IMR-90 (cell line): ENCODE data around the gene SCFD2.

ENCODE experiments used
- MAZ ChIP-seq: IDR thresholded peaks from 2 replicates; pipeline ENCODE4 v1.6.1; 2012; ENCODE audit warnings: low read depth, mild to moderate bottlenecking, low read length, improper control_type of control experiment, moderate library complexity, borderline replicate concordance
- POLR2A ChIP-seq: IDR thresholded peaks from 2 replicates; pipeline ENCODE4 v1.6.1; 2012; ENCODE audit warnings: mild to moderate bottlenecking, low read depth, low read length
- RAD21 ChIP-seq: IDR thresholded peaks from 2 replicates; pipeline ENCODE4 v1.6.1; 2012; ENCODE audit warnings: low read length, improper control_type of control experiment
- RFX5 ChIP-seq: IDR thresholded peaks from 2 replicates; pipeline ENCODE4 v1.8.0; 2012; ENCODE audit warnings: low read depth, mild to moderate bottlenecking, low read length, moderate library complexity
- SMC3 ChIP-seq: fragments of 150-350 bp; IDR thresholded peaks from 2 replicates; pipeline ENCODE4 v1.6.1; 2016; ENCODE audit warnings: low read depth, mild to moderate bottlenecking, antibody characterized with exemption, low read length, moderate library complexity
- TF ChIP-seq, protein P1 (sequence below): conservative IDR thresholded peaks from 2 replicates; pipeline ENCODE4 v1.5.1; 2012; ENCODE audit warnings: mild to moderate bottlenecking, low read depth, low read length, improper control_type of control experiment

DNA sequence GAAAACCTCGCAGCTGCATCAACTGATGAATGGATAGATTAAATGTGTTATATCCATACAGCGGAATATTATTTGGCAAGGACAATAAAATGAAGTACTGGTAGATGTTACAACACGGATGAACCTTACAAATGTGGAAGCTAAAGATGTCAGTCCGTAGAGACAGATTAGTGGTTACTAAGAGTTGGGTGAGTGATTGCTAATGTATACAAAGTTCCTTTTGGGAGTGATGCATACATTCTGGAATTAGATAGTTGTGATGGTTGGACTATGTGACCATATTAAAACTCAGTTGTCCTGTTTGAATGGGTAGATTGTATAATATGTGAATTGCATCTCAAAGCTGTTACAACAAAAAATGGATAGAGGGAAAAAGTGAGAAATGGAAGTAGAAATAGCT, 14.4 kb upstream of the SCFD2 start:
- TF ChIP-seq RFX5 (no peak), MAZ (no peak), RAD21 (no peak), POLR2A (no peak), SMC3 (no peak)
- TF ChIP-seq, protein P1, sequence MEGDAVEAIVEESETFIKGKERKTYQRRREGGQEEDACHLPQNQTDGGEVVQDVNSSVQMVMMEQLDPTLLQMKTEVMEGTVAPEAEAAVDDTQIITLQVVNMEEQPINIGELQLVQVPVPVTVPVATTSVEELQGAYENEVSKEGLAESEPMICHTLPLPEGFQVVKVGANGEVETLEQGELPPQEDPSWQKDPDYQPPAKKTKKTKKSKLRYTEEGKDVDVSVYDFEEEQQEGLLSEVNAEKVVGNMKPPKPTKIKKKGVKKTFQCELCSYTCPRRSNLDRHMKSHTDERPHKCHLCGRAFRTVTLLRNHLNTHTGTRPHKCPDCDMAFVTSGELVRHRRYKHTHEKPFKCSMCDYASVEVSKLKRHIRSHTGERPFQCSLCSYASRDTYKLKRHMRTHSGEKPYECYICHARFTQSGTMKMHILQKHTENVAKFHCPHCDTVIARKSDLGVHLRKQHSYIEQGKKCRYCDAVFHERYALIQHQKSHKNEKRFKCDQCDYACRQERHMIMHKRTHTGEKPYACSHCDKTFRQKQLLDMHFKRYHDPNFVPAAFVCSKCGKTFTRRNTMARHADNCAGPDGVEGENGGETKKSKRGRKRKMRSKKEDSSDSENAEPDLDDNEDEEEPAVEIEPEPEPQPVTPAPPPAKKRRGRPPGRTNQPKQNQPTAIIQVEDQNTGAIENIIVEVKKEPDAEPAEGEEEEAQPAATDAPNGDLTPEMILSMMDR = no peak
